Measurements from ENCODE around the gene GDF2.

DNA sequence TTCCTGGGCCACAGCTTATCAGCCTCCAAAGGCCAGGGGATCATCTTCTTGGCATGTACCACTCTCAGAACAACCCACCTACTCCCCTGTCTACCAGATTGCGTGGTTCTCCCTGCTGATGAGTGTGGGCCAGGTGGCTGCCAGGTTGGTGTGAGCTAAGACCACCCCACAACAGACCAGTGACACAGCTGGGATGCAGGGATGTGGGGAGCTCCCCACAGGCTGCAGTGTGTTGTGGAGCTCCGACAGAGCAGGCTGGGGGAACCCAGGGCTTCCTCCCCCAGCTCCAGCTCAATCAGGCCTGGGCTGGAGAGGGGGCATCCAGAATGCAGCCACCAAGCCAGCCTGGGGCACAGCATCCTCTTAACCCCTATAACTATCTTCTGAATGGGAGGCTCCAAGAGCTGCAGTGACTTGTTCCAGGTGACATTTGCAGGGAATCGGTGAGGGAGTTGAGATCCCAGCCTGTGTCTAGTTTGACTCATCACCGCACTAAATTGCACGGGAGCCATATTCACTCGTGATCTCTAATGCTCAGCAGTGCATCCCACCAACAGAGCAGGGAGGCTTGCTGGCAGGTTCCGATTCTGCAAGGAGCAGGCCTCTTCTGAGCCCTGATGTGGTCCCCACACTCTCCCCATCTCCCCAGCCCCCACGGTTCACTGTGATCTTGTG, 596 bp upstream of the GDF2 start:
- TF ChIP-seq POLR2A (IDR thresholded peaks at IDR 0.05; ENCODE audit: low read depth, low read length) (no peak), RCOR1 (conservative IDR thresholded peaks at IDR 0.05; ENCODE audit: low read depth, low read length) (no peak), CHD1 (IDR thresholded peaks at IDR 0.05; ENCODE audit: low read depth, low read length) (no peak), BCL11A (IDR thresholded peaks at IDR 0.05; ENCODE audit: low read depth, low read length) (no peak), NRF1 (conservative IDR thresholded peaks at IDR 0.05; ENCODE audit: low read depth, low read length) (no peak)
- TF ChIP-seq, protein P1, sequence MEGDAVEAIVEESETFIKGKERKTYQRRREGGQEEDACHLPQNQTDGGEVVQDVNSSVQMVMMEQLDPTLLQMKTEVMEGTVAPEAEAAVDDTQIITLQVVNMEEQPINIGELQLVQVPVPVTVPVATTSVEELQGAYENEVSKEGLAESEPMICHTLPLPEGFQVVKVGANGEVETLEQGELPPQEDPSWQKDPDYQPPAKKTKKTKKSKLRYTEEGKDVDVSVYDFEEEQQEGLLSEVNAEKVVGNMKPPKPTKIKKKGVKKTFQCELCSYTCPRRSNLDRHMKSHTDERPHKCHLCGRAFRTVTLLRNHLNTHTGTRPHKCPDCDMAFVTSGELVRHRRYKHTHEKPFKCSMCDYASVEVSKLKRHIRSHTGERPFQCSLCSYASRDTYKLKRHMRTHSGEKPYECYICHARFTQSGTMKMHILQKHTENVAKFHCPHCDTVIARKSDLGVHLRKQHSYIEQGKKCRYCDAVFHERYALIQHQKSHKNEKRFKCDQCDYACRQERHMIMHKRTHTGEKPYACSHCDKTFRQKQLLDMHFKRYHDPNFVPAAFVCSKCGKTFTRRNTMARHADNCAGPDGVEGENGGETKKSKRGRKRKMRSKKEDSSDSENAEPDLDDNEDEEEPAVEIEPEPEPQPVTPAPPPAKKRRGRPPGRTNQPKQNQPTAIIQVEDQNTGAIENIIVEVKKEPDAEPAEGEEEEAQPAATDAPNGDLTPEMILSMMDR (IDR thresholded peaks at IDR 0.05 in 2 of 3, conservative IDR thresholded peaks at IDR 0.05 in 1 of 3; ENCODE audit: control insufficient read depth in 2 of 3, extremely low read depth in 1 of 3, insufficient read depth in 1 of 3, low read depth in 3 of 3, low read length in 3 of 3): no peak

All from GM12878 (cell line).